Heart left ventricle (tissue), 13 donors: ENCODE data around the gene LRRTM4.

Experiments
- POLR2A ChIP-seq, 2 donors: fragments of 450-650 bp; IDR thresholded peaks; one replicate each; pipeline ENCODE4 v1.6.1; 2017; ENCODE audit warnings: antibody characterized with exemption in 2 of 2, mild to moderate bottlenecking in 2 of 2, moderate library complexity in 2 of 2
- TF ChIP-seq, protein P1 (sequence below), 12 donors: fragments of 200-600 bp; sonication (generic) in 4 of 12; IDR thresholded peaks; one replicate each; pipeline versions ENCODE4 v1.5.0 to v1.8.0; 2018 to 2022; ENCODE audit warnings: antibody characterized with exemption in 12 of 12, mild to moderate bottlenecking in 5 of 12
- donor health status: ischemic (EF 13 %, LVEDD 7.1; RV severe dilation, severe dysfunction).
- donor health status: DM: no; HTN: yes; CAD: no.
- donor health status: DM: no; HTN: no; CAD: no.
- donor health status: ischemic (EF 25% LVEDD 6.9; RV normal size, moderate dysfunction).
- donor health status: ischemic (EF 25% LVEDD 5.7; RV mildly dilated, moderate dysfunction).
- donor health status: ischemic (EF 35%, LVEDD 5.7; RV mildly dilated, moderate dysfunction).
- donor health status: nonischemic (EF 11% LVEDD 7.7; RV severe dilation, severe dysfunction).
- donor health status: DM: yes; HTN: yes; CAD: no.
- donor health status: PGD.
- donor health status: ischemic (EF 29% LVEDD 5.4; RV normal size, mild dysfunction).
- donor health status: nonischemic (EF 23%, LVEDD 6.1; RV moderate dilation, normal function).

DNA sequence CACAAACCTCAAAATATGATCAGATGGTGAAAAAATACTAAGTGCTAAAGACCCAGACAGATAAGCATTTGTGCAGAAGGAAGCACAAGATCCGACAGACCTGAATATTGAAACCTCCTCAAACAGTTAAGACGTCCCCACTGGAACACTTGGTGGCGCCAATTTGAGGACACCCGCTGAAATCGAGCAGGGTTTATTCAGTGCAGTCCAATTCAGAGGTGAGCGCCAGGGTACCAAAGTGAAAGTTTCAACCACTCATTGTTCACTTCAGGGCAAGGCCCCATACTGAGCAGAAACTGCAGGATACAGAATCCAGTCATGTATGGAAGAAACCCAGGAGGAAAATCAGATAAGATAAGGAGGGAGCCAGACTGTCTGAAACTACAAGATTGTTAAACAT lies 417.6 kb downstream of the LRRTM4 start:
- TF ChIP-seq, protein P1, sequence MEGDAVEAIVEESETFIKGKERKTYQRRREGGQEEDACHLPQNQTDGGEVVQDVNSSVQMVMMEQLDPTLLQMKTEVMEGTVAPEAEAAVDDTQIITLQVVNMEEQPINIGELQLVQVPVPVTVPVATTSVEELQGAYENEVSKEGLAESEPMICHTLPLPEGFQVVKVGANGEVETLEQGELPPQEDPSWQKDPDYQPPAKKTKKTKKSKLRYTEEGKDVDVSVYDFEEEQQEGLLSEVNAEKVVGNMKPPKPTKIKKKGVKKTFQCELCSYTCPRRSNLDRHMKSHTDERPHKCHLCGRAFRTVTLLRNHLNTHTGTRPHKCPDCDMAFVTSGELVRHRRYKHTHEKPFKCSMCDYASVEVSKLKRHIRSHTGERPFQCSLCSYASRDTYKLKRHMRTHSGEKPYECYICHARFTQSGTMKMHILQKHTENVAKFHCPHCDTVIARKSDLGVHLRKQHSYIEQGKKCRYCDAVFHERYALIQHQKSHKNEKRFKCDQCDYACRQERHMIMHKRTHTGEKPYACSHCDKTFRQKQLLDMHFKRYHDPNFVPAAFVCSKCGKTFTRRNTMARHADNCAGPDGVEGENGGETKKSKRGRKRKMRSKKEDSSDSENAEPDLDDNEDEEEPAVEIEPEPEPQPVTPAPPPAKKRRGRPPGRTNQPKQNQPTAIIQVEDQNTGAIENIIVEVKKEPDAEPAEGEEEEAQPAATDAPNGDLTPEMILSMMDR (IDR thresholded peaks at IDR 0.05) = no peak
- TF ChIP-seq POLR2A (IDR thresholded peaks at IDR 0.05) = no peak
